Panc1 (cell line): ENCODE data around the gene COL4A1.

Experiments
- POLR2AphosphoS5 ChIP-seq: IDR thresholded peaks from 2 replicates; pipeline ENCODE4 v1.6.1; 2012; ENCODE audit warnings: mild to moderate bottlenecking, low read depth, low read length, moderate library complexity
- SIN3A ChIP-seq: IDR thresholded peaks from 2 replicates; pipeline ENCODE4 v1.6.1; 2012; ENCODE audit warnings: low read depth, mild to moderate bottlenecking, low read length, moderate library complexity, borderline replicate concordance; ENCODE audit not compliant: insufficient read depth
- TCF7L2 ChIP-seq: IDR thresholded peaks from 2 replicates; pipeline ENCODE4 v1.6.1; 2011; ENCODE audit warnings: mild to moderate bottlenecking, low read depth, low read length, inconsistent platforms
- TF ChIP-seq, protein P1 (sequence below): fragments of 450-650 bp; IDR thresholded peaks from 2 replicates; pipeline ENCODE4 v1.5.1; 2017; ENCODE audit warnings: mild to moderate bottlenecking
- TF ChIP-seq, protein P2 (sequence below), 2 experiments: IDR thresholded peaks; 2 replicates each; pipeline ENCODE4 v1.6.1; 2011 to 2012; ENCODE audit warnings: low read depth in 2 of 2, control low read depth in 1 of 2, low read length in 1 of 2, mild to moderate bottlenecking in 1 of 2, moderate library complexity in 1 of 2; ENCODE audit not compliant: insufficient read depth in 1 of 2

DNA sequence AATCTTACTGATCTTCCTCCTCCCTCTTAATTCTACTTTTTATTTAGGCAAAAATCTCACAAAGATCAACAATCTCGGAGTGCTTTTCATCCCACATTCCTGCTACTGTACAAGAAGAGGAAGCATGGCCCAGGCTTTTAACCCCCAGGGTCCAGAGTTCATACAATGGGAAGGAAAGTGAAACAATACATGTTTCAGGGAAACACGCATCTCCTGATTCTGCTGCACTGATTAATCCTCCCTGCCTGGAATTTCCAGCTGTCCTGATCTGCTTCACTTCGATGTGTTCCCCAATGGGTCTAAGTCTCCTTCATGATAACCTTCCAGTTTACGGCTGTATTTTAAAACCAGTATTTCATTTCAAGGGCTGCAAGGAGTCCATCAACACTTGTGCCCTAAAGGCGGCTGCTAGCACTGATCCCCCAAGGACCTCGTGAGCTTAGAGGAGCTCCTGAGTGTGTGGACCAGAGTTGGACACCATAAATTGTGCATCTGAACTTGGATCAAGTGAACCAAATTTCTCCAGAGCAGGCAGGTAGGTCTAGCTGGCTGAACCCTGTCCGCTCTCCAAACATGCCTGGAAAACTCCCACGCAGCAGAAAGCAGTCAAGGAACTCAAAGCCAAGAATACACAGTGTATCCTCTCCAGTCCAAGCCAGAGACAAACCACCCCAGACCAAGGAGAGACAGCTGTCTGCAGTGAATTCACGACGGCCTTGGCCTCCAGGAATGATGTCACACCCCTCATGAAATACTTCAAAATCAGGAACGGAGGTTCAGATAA is 44.3 kb downstream of the COL4A1 start:
- TF ChIP-seq, protein P1, sequence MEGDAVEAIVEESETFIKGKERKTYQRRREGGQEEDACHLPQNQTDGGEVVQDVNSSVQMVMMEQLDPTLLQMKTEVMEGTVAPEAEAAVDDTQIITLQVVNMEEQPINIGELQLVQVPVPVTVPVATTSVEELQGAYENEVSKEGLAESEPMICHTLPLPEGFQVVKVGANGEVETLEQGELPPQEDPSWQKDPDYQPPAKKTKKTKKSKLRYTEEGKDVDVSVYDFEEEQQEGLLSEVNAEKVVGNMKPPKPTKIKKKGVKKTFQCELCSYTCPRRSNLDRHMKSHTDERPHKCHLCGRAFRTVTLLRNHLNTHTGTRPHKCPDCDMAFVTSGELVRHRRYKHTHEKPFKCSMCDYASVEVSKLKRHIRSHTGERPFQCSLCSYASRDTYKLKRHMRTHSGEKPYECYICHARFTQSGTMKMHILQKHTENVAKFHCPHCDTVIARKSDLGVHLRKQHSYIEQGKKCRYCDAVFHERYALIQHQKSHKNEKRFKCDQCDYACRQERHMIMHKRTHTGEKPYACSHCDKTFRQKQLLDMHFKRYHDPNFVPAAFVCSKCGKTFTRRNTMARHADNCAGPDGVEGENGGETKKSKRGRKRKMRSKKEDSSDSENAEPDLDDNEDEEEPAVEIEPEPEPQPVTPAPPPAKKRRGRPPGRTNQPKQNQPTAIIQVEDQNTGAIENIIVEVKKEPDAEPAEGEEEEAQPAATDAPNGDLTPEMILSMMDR, result no peak
- TF ChIP-seq, protein P2, sequence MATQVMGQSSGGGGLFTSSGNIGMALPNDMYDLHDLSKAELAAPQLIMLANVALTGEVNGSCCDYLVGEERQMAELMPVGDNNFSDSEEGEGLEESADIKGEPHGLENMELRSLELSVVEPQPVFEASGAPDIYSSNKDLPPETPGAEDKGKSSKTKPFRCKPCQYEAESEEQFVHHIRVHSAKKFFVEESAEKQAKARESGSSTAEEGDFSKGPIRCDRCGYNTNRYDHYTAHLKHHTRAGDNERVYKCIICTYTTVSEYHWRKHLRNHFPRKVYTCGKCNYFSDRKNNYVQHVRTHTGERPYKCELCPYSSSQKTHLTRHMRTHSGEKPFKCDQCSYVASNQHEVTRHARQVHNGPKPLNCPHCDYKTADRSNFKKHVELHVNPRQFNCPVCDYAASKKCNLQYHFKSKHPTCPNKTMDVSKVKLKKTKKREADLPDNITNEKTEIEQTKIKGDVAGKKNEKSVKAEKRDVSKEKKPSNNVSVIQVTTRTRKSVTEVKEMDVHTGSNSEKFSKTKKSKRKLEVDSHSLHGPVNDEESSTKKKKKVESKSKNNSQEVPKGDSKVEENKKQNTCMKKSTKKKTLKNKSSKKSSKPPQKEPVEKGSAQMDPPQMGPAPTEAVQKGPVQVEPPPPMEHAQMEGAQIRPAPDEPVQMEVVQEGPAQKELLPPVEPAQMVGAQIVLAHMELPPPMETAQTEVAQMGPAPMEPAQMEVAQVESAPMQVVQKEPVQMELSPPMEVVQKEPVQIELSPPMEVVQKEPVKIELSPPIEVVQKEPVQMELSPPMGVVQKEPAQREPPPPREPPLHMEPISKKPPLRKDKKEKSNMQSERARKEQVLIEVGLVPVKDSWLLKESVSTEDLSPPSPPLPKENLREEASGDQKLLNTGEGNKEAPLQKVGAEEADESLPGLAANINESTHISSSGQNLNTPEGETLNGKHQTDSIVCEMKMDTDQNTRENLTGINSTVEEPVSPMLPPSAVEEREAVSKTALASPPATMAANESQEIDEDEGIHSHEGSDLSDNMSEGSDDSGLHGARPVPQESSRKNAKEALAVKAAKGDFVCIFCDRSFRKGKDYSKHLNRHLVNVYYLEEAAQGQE (IDR thresholded peaks at IDR 0.05; ENCODE audit: insufficient read depth in 1 of 2, low read depth in 2 of 2, low read length in 1 of 2), result no peak
- no peak for TF ChIP-seq POLR2AphosphoS5
- TF ChIP-seq SIN3A, result no peak
- no peak for TF ChIP-seq TCF7L2
